Activated CD4-positive, alpha-beta T cell treated with anti-CD3 and anti-CD28 coated beads, Interleukin-2, amount 50 U/mL, for 48 hours (primary cell): ENCODE results near the gene FGGY.
"Not testable (repeated sequence)": the region's sequence is repeated elsewhere in the genome, so short reads cannot be mapped to it uniquely, and the experiment has no call there.

ENCODE experiments used
- DNase-seq, 2 experiments: peaks; one replicate each; pipeline ENCODE4 v3.0.0-alpha.2; 2020

Gene FGGY

DNA sequence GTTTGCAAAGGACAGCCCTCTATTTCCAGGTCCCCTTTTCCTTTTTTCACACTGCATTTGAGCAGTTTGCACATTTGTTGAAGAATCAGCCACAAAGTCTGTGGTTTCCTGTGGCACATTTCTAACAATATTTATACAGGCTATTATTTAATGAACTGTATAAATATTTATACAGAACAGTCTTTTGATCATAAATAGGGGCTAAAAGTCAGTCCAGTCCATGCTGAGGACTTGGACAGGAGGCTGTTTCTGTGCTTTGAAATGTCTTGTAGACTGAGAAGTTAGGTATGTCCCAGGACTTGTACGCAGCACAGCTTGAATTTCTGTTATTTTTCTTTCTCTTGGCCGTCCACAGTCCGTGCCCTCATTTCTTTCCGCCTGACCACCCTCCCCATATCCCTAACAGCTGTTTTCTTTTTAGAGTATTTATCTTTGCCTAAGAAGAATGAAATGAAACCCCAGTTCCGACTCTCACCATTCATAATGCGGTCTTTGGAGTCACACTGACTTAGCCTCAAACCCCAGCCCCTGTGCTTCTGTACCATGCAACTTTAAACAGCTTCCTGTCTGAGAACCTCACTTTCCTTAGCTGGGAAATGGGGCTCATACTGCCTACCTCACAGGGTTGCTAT lies 19.7 kb downstream of the FGGY start:
- no peak for DNase-seq

DNA sequence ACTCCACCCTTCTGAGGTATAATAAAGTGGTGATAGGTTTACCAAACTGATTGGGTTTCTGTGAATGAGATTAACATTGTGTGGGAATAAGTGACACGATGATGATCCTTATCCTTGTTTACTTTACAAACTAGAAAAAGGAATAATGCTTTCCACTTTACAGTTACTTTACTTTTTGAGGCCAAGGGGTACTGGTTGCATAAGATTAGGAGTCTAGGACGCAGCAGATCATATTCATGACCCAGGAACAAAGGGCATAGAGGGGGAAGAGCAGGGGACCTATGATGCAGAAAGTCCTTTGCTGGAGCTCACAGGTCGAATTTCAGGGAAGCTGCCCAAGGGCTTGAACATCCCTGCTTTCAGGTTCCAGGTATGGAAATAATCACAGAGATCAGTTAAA lies 20.4 kb downstream of the FGGY start:
- no peak for DNase-seq

DNA sequence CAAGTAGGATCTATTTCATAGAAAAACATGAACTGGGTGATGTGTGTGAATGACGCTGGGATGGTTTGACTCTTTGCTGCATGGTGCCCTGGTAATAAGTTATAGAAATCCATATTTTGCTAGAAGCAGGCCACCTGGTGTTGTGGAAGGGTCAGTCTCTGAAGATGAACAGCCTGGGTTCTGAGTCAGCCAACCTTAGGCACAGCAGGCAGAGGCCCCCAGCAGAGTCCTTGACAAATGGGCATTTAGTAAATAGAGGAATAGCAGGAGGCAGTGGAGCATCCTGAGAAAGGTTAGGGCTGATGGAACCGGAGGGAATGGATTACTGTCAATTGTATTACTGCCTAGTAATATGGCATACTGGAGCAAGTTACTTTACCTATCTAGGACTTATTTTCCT lies 20.9 kb downstream of the FGGY start:
- DNase-seq: no peak

DNA sequence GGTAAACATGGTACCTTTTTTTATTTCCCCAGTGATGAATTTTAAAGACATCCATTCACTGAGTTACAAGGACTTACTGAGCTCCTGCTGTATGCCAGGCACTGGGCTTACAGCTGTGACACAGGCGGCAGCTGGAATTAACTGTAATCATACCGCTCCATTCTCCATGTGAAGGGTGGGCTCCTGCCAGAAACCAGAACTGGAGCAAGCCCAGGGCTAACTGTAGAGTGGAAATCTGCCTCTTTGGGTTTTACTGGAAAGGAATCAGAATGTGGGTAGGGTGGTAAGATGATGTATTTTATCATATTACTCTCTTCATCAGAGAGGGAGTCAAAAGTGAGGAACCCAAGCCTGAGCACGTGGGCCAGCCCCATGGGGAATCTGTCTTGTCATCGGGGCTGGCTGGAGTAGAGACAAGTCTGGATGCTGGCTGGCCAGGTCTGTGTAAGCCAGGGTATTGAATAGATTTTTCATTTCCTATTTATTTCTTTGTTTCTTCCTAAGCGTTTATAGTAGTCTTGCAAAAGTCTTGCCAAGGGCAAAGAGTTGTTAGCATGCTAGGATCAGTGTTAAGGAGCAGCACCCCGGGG lies 21.5 kb downstream of the FGGY start:
- no peak for DNase-seq

DNA sequence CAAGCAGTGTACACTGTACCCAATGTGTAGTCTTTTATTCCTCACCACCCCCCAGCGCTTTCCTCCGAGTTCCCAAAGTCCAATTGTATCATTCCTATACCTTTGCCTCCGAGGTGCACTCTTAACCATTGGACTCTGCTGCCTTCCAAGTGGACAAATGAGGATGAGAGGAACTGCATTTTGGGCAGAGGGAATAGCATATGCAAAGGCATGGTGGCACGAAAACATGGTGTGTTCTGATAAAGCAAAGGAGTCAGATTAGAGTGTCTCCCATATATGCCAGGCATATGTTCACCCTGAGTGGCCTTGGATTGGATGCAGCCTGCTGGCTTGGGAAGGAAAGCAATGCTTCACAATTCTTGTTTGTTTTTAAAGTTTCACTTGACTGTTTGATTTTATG lies 25.5 kb downstream of the FGGY start:
- DNase-seq: no peak

DNA sequence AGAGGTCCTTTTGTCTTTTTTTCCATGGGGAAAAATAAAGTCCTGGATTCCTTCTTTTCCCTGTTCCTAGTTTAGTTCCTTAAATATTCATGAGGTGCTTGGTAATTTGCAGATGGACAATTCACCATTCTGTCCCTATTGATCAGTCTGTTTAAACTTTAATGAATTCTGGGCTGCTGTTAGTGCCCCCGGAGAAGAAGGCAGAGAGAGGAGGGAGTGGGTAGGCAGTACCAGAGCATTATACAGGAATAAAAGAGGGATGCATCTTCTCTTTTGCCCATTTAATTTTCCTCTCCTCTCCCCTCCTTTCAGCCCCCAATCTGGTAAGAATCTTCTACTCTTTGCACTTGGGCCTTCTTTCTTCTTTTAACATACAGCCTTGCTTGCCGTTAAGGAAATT lies 25.9 kb downstream of the FGGY start:
- no peak for DNase-seq

DNA sequence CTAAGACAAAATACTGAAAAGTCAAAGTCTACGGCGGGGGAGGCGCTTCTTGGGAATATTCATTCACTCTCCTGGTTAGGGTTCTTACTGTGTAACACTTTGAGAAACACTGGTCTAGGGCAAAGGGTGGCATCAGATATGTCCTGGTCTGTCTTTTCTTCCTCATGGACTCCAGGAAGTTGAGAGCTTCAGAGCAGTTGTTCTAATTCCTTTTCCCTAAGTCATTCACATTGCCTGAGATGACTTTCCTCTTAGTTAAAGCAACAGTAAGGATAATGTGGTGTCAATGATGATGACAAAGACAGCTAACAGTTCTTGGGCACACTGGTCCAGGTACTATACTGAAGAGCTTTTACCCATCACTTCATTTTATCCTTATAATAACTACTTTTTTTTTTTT lies 27.0 kb downstream of the FGGY start:
- no peak for DNase-seq

DNA sequence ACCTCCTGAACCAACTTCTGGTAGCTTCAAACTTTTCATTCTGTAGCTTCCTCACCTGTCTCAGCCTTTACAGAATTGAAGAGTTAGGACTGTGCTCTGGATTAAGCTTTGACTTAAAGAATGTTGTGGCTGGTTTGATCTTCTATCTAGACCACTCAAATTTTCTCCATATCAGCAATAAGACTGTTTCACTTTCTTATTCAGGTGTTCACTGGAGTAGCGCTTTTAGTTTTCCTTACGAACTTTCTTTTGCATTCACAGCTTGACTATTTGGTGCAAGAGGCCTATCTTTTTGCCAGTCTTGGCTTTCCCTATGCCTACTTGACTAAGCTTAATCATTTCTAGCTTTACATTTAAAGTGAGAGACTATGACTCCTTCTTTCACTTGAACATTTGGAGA lies 31.5 kb downstream of the FGGY start:
- no peak for DNase-seq

DNA sequence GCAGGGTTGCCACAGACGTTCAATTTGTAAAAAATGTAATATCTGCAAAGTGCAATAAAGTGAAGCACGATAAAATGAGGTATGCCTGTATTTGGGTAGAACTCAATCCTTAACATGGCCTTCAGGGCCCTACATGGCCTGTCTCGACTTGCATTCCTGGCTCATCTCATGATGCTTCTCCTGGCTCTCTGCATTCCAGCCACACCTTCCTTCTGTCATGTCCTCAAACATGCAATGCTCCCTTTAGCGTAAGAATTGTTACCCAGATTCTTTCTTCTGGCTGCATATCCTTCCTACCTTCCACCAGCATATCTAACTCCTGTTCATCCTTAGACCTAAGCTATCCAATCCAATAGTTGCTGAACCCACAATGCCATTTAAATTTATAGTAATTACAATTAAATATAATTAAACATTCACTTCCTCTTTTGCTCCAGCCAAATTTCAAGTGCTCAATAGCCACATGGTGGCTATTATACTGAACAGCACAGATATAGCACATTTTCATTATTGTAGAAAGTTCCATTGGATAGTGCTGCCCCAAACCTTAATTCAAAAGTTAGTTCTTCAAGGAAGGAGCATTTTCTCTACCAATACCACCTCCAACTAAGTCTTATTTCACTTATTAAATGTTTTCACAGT lies 32.6 kb downstream of the FGGY start:
- DNase-seq: no peak

DNA sequence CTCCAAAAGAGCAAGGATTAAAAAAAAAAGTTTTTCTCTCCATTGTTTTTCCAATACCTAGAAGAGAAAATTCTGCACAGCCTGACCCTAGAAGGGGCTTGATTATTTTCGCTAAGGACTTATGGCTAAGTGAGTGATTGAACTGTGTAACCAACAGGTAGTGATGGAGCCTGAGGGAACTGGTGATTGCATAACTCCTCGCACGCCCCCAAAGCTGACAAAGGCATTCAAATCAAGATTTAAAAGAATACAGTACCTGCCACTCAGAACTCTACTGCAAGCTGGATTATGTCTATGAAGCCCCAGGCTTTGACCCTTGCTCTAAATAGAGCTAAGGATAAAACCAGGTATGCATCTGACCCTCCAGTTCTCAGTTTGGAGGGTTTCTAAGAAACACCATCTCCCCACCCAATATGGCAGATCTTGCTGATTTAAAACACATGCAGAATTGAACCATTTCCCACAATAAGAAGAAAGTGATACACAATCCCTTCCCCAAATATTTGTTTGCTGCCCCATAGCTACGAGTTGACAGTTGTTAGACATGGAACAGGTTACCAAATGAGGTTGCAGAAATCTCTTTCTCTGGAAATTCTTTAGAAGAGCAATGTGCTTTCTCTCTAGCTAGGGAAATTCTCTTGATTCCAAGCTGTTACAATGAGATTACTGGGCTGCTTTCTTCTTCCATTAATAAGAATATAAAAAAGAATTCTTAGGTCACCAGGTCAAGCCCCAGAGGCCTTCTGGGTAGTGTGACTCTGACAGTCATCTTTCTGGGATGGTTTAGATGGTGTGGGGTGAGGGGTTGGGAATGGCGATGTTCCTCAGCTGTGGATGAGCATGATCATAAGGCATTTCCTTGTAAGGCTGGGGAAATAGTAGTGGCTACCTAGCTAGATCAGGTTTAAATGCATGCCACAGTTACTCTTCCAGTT lies 35.1 kb downstream of the FGGY start:
- DNase-seq: no peak

DNA sequence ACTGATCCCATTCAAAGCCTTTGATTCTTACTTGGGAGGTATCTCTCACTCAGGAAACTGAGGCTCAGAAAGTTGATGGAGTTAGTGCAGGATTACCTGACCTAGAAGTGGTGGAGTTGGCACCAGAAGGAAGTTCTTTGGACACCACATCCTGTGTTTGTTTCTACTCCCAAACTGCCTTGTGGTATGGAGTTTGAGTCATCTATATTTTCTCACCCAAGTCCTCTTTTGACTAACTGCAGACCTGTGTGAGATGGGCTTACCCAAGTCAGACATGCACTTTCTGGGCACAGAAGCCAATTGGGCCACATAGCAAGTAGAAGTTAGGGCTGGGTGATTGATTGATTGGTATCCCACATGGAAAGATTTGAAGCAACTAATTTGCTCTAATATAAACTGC lies 36.1 kb downstream of the FGGY start:
- DNase-seq: peak; percentile 9 to 10

DNA sequence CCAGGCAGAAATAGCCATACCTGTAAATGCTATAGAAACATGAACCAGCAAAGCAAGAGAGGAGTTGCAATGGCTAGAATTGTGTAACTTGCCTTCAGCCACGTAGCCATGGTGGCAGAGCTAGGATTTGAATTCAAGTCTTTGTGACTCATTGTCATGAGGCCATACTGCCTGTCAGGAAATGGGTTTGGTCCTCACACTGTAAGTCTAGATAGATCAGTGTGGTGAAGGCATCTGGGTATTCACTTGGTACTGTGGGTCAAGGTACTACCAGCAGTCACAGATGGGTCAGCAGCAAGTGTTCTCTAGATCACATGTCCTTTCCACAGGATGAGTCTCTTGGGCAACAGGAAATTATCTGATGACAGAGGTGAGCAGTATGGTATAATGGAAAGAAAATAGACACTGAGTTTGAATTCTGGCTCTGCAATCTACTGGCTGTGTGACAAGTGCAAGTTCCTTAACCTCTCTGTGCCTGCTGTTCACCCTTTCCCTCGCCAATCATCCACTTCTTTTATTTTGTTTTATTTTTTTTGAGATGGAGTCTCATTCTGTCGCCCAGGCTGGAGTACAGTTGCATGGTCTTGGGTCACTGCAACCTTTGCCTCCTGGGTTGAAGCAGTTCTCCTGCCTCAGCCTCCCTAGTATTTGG lies 36.9 kb downstream of the FGGY start:
- DNase-seq: peak in 1 of 2 experiments; percentile 5

DNA sequence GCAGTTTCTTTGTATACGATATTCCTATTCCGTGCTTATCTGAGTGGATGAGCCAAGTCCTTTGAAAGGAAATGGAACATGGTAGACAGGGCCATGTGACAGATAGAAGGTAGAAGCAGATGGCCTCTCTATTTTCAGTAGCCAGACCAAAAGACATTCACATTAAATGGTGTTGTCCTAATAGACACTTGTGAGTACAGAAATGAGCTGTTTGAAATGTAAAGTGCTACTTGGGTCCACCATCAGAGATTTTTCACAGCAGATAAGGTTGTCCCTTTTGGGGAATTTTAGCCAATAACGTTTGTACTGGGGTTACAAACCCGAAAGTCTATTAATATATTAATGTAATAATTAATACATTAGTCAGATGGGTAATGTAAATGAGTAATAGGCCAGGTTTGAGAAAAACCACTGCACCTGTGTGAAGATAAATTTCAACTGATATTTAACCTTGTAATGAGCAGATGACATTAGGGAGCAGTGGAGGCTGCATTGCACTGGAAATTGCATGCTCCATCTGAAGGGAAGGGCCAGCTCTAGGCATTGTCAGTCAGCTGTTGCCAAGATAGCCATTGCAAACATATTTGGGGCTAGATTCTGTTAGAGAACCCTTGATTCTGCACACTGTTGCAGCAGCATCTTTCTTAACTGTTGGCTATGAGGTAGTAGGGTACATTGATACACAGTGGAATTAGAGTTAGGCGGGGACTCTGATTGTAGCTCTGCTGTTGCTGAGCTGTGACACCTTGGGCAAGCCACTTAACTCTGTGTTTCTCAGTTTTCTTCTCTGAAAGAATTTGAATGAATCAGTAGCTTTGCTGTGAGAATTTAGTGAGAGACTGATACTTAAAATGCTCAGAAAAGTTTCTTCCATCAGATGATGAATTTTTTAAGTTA lies 43.8 kb downstream of the FGGY start:
- DNase-seq: no peak

DNA sequence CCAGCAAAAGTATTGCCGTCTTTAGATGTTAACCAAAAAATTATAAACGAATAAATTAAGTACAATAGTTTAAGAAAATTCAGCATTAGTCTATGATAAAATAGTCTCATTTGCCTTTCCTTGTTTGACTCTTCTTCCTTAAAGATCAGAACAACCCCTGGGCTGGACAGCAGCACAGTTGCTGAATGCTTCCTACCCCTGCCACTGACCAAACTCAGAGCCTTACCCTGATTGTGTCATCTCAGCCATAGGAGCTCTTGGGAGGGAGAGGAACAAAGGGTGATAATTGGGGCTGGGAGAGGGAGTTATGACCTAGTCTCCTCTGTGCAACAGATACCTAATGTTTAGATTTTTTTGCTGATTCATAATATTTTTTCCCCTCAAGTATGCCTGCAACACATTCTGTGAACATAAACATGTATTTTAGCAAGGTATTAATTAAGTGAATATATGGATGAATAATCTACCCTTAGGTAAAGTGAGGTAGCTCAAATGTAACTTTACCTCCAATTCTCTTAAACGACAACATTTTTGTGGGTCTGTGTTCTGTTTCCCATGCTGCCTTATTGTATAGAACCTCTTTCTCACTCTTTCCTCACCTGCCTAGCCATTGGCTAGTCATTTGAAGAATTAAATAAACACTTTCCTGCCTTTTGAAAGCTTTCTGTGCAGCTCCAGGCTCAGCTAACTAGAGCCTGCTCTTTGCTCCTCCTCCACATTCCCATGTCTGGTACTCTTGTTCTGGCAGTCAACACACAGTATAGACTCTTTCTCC lies 46.1 kb downstream of the FGGY start:
- DNase-seq: no peak

DNA sequence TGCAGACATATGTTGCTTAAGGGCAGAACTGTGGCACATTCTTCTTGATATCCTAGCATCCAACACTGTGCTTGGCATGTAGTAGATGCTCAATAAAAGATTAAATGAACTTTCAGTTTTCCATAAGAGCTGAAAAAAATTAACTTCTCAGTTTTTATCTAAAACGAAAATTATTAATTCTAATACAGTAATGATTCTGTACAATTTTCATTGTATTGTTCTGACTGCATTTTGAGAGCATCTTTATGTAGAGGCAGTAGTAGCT lies 46.6 kb downstream of the FGGY start:
- DNase-seq: no peak

DNA sequence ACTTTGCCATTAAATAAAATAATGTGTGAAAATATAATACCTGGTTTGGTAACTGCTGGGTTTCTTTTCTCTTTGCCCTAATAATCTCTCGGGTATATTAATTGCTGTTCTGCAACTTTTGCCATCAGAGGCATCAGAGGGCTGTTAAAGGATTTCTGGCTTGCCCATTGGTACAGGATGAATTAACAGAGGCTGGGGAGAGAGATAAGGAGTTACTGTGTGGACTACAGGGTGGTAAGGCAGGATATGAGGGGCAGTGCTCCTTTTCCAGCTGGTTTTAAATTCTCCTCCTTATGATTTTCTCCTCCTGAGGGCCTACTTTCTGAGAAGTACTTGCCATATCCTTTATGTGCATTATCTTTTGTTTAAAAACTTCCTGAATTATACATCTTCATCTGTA lies 48.3 kb downstream of the FGGY start:
- DNase-seq: no peak

DNA sequence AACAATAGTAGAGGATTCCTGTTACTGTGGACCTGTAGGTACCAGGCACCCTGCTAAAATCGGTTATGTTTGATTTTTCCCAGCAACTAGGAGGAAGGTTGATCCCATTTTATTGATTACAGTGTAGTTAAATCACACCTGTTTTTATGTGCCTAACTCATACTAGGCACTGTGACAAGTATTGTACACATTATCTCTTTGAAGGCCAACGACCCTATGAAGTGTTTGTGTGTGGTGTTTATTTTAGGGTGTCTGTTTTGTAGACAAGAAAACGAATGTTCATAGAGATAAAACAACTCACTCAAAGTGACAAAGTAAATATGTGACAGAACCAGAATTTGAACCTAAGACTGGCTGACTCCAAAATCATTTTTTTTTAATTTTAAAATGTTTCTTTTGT lies 49.5 kb downstream of the FGGY start:
- no peak for DNase-seq

DNA sequence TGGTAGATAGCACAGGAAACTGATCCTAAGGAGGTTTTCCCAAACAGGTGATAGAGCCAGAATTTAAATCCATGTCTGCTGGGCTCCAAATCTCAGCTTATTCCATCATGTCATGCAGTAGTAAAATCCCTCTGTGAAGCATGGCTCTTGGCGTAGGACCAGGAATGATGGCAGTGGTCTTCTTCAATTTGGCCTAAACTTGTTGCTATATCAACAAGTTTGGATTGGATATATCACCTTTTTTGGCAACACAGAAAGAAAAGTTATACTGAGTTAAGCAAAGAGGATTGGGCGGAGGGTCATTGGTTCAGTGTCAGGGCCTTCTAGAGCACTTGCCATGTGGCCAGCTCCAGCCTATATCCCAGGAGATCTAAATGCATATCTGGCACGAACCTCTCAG lies 52.2 kb downstream of the FGGY start:
- DNase-seq: no peak

DNA sequence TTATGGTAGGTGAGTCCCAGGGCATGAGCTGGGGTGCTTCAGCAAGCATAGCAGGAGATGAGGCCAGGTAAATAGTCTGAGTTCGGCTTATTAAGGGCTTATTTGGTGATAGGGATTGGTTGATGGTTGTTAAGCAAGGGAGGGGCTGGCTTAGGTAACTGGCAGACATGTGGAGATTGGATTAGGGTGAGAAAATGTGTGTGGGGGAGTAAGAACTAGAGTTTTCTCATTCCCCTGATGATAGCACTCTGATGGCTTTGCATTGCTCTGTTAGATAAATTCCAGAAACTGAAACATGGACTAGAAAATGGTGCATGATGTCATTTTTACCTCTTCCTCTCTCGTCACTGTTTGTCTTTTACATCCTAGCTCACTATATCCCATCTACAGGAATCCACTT lies 53.6 kb downstream of the FGGY start:
- DNase-seq: no peak

DNA sequence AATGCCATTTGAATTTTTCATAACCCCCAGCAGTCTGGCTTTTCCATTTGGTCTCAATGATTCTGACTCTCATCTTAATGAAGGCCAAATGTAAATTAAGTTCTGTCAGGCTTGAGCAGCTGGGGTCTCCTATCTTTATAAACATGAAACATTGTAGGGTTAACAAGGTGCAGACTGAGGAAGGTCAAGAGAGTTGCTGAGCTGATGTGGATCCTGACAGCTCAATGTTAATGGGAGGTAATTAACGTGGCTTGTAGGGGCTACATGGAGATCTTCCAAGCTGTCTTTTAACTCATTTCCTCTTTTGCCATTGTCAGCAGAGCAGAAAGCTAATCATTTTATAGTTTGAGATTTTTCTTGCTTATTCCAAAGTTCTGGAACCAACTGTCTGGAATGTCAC lies 55.2 kb downstream of the FGGY start:
- DNase-seq: no peak

DNA sequence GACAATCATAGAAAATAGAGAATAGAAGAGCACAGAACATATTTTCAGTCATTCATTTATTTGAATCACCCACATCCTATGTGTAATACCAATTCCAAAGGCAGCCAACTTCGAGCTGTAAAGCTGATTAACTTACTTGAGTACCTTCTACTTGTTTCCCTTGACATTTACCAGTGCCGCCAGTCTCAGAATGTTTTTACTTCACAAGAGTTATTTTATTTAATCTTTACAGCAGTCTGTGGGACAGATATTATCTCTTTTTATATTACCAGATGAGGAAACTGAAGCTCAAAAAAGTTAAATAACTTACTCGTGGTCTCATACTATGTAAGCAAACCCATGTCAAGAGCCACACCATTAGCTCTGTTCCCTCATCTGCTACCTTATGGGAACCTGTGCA lies 56.6 kb downstream of the FGGY start:
- DNase-seq: no peak

DNA sequence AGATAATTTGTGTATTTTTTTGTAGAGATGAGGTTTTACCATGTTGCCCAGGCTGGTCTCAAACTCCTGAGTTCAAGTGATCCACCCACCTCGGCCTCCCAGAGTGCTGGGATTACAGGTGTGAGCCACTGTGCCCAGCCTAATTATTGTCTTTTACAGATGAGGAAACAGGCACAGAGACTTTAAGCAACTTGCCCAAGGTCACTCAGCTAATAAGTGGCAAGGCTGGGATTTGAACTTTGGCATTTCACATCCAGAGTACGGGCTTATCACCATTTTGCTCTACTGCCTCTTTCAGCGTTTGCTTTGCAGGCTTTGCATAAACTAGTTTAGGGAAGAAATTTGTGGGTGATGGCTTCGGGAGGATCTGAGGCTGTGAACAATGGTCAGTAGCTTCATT lies 57.3 kb downstream of the FGGY start:
- not testable (repeated sequence) for DNase-seq
